Astrocyte (in vitro differentiated cells and primary cell): ENCODE data around the gene CACNA2D4. TPM values are rescaled to one million over a fixed set of nuclear protein-coding genes. Genes with fewer than 3 reads are reported as not detected.

Experiments used
- DNase-seq: peaks from one replicate; pipeline ENCODE4 v3.0.0-alpha.2; 2010; ENCODE audit warnings: low read depth
- FAIRE-seq: peaks from 2 replicates; lab custom pipeline; 2011; peaks lifted over from hg19 to GRCh38; lab: Jason Lieb, UNC
- H2AFZ ChIP-seq: 2 replicates; pipeline ENCODE4 v1.6.0; 2012; ENCODE audit warnings: low read depth, low read length, inconsistent platforms
- H3K27ac ChIP-seq: 2 replicates; pipeline ENCODE4 v1.5.1; 2011; ENCODE audit warnings: low read depth, low read length, inconsistent platforms
- H3K27me3 ChIP-seq: 2 replicates; pipeline ENCODE4 v1.6.0; 2011; ENCODE audit warnings: low read length, inconsistent platforms; ENCODE audit not compliant: insufficient read depth
- H3K36me3 ChIP-seq: 2 replicates; pipeline ENCODE4 v1.5.1; 2011; ENCODE audit warnings: low read length, inconsistent platforms; ENCODE audit not compliant: insufficient read depth
- H3K4me1 ChIP-seq: 2 replicates; pipeline ENCODE4 v1.5.1; 2011; ENCODE audit warnings: low read length, inconsistent platforms; ENCODE audit not compliant: insufficient read depth
- H3K4me2 ChIP-seq: 2 replicates; pipeline ENCODE4 v1.6.0; 2012; ENCODE audit warnings: low read length, inconsistent platforms
- H3K4me3 ChIP-seq: 2 replicates; pipeline ENCODE4 v1.5.1; 2011; ENCODE audit warnings: low read depth, mild to moderate bottlenecking, low read length, inconsistent platforms; ENCODE audit not compliant: insufficient read depth
- H3K79me2 ChIP-seq: 2 replicates; pipeline ENCODE4 v1.6.0; 2012; ENCODE audit warnings: mild to moderate bottlenecking, low read length, inconsistent platforms; ENCODE audit not compliant: insufficient read depth
- H3K9ac ChIP-seq: 2 replicates; pipeline ENCODE4 v1.6.0; 2012; ENCODE audit warnings: mild to moderate bottlenecking, low read length, inconsistent platforms
- H3K9me3 ChIP-seq: 2 replicates; pipeline ENCODE4 v1.5.1; 2012; ENCODE audit warnings: low read depth, mild to moderate bottlenecking, low read length, inconsistent platforms; ENCODE audit not compliant: insufficient read depth
- H4K20me1 ChIP-seq: 2 replicates; pipeline ENCODE4 v1.6.0; 2012; ENCODE audit warnings: low read length, inconsistent platforms; ENCODE audit not compliant: insufficient read depth
- H3K27ac Mint-ChIP-seq: one replicate; pipeline ENCODE4 v1.8.0; 2021; ENCODE audit warnings: mild to moderate bottlenecking, mixed read lengths; ENCODE audit not compliant: unreplicated experiment
- H3K27me3 Mint-ChIP-seq: one replicate; pipeline ENCODE4 v1.8.0; 2021; ENCODE audit warnings: low read depth, mixed read lengths; ENCODE audit not compliant: unreplicated experiment
- H3K36me3 Mint-ChIP-seq: one replicate; pipeline ENCODE4 v1.8.0; 2021; ENCODE audit warnings: low read depth, mixed read lengths; ENCODE audit not compliant: unreplicated experiment
- H3K4me1 Mint-ChIP-seq: one replicate; pipeline ENCODE4 v1.8.0; 2021; ENCODE audit warnings: low read depth, mixed read lengths; ENCODE audit not compliant: unreplicated experiment
- H3K4me3 Mint-ChIP-seq: one replicate; pipeline ENCODE4 v1.8.0; 2021; ENCODE audit warnings: mild to moderate bottlenecking, moderate library complexity, mixed read lengths; ENCODE audit not compliant: unreplicated experiment
- H3K9me3 Mint-ChIP-seq: one replicate; pipeline ENCODE4 v1.8.0; 2021; ENCODE audit warnings: mild to moderate bottlenecking, mixed read lengths; ENCODE audit not compliant: unreplicated experiment
- EZH2 ChIP-seq: IDR thresholded peaks from 2 replicates; pipeline ENCODE4 v1.6.1; 2012; ENCODE audit warnings: mild to moderate bottlenecking, low read length, inconsistent platforms; ENCODE audit not compliant: insufficient read depth
- total RNA-seq: library from RNA; stranded (reverse); gene quantifications from 2 replicates; pipeline ENCODE4 v1.2.1, GENCODE V29; 2021
- TF ChIP-seq, protein P1 (sequence below): IDR thresholded peaks from 2 replicates; pipeline ENCODE4 v1.5.1; 2011; ENCODE audit warnings: low read depth, mild to moderate bottlenecking, inconsistent platforms, low read length, moderate library complexity; ENCODE audit not compliant: insufficient read depth

Gene CACNA2D4
- total RNA-seq, 1 donor from 2014 or later, result 0.09 TPM

DNA sequence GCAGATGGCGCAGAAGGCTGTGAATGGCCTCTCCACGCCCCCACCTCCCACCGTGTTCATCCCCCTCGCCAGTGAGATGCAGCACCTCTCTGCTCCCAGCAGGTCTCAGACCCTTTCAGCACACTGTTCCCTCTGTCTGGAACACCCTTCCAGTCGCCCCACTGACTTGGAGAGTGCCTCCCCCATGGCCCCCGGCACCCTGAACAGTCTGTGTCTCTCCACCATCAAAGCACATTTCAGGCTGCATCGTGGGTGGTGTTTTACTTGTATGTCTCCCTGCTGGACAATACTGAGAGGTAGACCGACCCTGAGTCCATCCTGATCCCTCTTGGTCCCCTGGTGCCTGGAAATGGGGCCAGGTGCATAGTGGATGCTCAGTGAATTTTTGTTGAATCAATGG, 34.9 kb downstream of the CACNA2D4 start:
- Histone ChIP-seq H3K4me3 (no peak overlapping the region), H3K27ac (no peak overlapping the region), H3K4me2 (no peak overlapping the region), H3K36me3 (no peaks in the 10 kb centered on the region), H2AFZ (no peak overlapping the region), H4K20me1 (no peaks in the 10 kb centered on the region), H3K79me2 (no peaks in the 10 kb centered on the region), H3K9ac (no peak overlapping the region), H3K9me3 (no peaks in the 10 kb centered on the region), H3K4me1 (no peaks in the 10 kb centered on the region), H3K27me3 (peaks cover 11% of the 10 kb centered on the region)
- no peak for DNase-seq
- Mint-ChIP-seq H3K36me3 (no peaks in the 10 kb centered on the region), H3K9me3 (peaks cover 6% of the 10 kb centered on the region), H3K4me1 (no peaks in the 10 kb centered on the region), H3K4me3 (no peak overlapping the region), H3K27ac (no peak overlapping the region), H3K27me3 (peaks cover 54% of the 10 kb centered on the region)
- FAIRE-seq, result no peak
- TF ChIP-seq EZH2, result no peak
- TF ChIP-seq, protein P1, sequence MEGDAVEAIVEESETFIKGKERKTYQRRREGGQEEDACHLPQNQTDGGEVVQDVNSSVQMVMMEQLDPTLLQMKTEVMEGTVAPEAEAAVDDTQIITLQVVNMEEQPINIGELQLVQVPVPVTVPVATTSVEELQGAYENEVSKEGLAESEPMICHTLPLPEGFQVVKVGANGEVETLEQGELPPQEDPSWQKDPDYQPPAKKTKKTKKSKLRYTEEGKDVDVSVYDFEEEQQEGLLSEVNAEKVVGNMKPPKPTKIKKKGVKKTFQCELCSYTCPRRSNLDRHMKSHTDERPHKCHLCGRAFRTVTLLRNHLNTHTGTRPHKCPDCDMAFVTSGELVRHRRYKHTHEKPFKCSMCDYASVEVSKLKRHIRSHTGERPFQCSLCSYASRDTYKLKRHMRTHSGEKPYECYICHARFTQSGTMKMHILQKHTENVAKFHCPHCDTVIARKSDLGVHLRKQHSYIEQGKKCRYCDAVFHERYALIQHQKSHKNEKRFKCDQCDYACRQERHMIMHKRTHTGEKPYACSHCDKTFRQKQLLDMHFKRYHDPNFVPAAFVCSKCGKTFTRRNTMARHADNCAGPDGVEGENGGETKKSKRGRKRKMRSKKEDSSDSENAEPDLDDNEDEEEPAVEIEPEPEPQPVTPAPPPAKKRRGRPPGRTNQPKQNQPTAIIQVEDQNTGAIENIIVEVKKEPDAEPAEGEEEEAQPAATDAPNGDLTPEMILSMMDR, result no peak

DNA sequence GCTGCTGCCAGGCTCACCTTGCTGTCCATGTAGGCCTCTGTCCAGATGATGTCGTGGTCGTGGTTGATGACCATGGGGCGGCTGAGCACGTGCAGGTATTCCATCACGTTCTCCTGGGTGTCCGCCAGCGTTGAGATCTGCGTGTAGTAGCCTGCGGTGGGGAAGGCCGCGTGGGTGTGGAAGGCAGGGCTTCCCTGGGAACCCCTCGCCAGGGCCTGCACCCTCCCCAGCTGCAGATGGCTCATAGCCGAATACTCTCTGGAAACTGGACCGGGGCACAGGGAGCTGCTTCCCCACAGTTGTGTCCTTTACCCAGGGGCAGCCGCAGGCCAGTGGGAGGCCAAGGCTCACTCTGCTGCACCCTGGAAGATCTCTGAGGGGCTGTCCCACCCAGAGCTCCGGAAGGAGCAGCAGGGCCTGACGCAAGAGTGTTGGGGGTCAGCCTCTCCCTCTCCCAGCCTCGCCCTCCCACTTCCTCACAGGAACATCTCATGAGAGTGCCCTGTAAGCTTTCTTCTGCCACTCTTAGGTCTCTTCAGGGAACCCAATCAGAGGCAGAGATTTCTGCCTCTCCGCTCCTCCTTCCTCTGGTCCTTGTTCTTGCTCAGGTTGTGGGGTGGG, 35.5 kb downstream of the CACNA2D4 start:
- no peak overlapping the region for H3K27ac Mint-ChIP-seq
- peaks cover 11% of the 10 kb centered on the region for H3K27me3 ChIP-seq
- FAIRE-seq, result no peak

DNA sequence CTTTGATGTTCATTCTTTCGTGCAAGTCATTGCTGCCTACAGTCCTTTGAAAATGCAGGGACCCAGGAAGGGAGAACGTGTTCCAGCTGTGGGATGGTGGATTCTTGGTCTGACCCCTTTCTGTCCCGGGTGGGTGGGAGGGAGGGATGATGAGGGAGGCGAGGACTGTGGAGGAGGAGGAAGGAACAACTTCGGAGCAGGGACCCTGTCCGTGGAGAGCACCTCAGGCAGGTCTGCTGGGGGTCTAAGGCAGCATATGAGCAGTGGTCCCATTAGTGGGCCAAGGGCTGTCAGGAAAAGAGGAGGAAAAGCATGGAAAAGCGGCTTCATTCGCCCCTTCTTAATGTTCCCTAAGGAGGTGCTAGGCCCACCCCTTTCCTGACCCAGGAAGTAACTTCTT, 36.0 kb downstream of the CACNA2D4 start:
- H3K27ac ChIP-seq, result no peak overlapping the region
- no peak overlapping the region for H3K9ac ChIP-seq
- H3K4me2 ChIP-seq, result no peak overlapping the region
- H3K9me3 ChIP-seq, result no peaks in the 10 kb centered on the region
- H3K4me1 ChIP-seq, result no peaks in the 10 kb centered on the region
- H3K79me2 ChIP-seq, result no peaks in the 10 kb centered on the region
- no peak for TF ChIP-seq EZH2
- TF ChIP-seq, protein P1, result no peak
- no peak overlapping the region for H2AFZ ChIP-seq
- FAIRE-seq, result no peak
- H3K36me3 ChIP-seq, result no peaks in the 10 kb centered on the region
- no peaks in the 10 kb centered on the region for H4K20me1 ChIP-seq
- H3K4me3 ChIP-seq, result no peak overlapping the region
- peaks cover 10% of the 10 kb centered on the region for H3K27me3 ChIP-seq
- H3K36me3 Mint-ChIP-seq, result no peaks in the 10 kb centered on the region
- no peaks in the 10 kb centered on the region for H3K4me1 Mint-ChIP-seq
- no peak overlapping the region for H3K27ac Mint-ChIP-seq
- no peak for DNase-seq
- H3K27me3 Mint-ChIP-seq, result peaks cover 54% of the 10 kb centered on the region
- peaks cover 3% of the 10 kb centered on the region for H3K9me3 Mint-ChIP-seq
- H3K4me3 Mint-ChIP-seq, result no peak overlapping the region

More for the DNA sequence above, 35.5 kb downstream of the CACNA2D4 start:
- H3K4me1 ChIP-seq, result no peaks in the 10 kb centered on the region
- Mint-ChIP-seq H3K36me3 (no peaks in the 10 kb centered on the region), H3K4me1 (no peaks in the 10 kb centered on the region), H3K9me3 (peaks cover 7% of the 10 kb centered on the region), H3K4me3 (no peak overlapping the region), H3K27me3 (peaks cover 54% of the 10 kb centered on the region)
- H3K4me3 ChIP-seq, result no peak overlapping the region
- no peaks in the 10 kb centered on the region for H3K79me2 ChIP-seq
- no peaks in the 10 kb centered on the region for H3K36me3 ChIP-seq
- H2AFZ ChIP-seq, result no peak overlapping the region
- no peaks in the 10 kb centered on the region for H3K9me3 ChIP-seq
- H4K20me1 ChIP-seq, result no peaks in the 10 kb centered on the region
- H3K27ac ChIP-seq, result no peak overlapping the region
- TF ChIP-seq, protein P1, result no peak
- TF ChIP-seq EZH2, result no peak
- no peak overlapping the region for H3K9ac ChIP-seq
- no peak for DNase-seq
- H3K4me2 ChIP-seq, result no peak overlapping the region
